HG03097 (cell line): Measurements from ENCODE around the gene GPR143.
"Not testable (repeated sequence)": the region's sequence is repeated elsewhere in the genome, so short reads cannot be mapped to it uniquely, and the experiment has no call there.

Experiments used
- ATAC-seq: cut with Tn5 transposase; IDR thresholded peaks from one replicate; pipeline ENCODE4 v1.9.1; 2021; ENCODE audit not compliant: unreplicated experiment, low FRiP score

GPR143 gene

GRCh38 chrX:9765737-9766097 is at the start of gene GPR143:
GPR143 (minus strand) TSS chrX:9765847; CDS start chrX:9765817, 30 bp downstream.
- no peak for ATAC-seq

GRCh38 chrX:9811086-9811485 is 45.4 kb upstream of the GPR143 start:
- not testable (repeated sequence) for ATAC-seq

- not testable (repeated sequence) for ATAC-seq
Observed at GRCh38 chrX:9809876-9810275, 44.2 kb upstream of the GPR143 start.

- ATAC-seq: no peak
Observed at GRCh38 chrX:9807355-9808182, 41.9 kb upstream of the GPR143 start.

- ATAC-seq: no peak
Observed at GRCh38 chrX:9805956-9806355, 40.3 kb upstream of the GPR143 start.

GRCh38 chrX:9804444-9804843 is 38.8 kb upstream of the GPR143 start:
- ATAC-seq: no peak

GRCh38 chrX:9802737-9803136 is 37.1 kb upstream of the GPR143 start:
- ATAC-seq: no peak

GRCh38 chrX:9797384-9798360 is 32.0 kb upstream of the GPR143 start:
- ATAC-seq: no peak

- no peak for ATAC-seq
Observed at GRCh38 chrX:9794495-9794894, 28.8 kb upstream of the GPR143 start.

- ATAC-seq: no peak
Observed at GRCh38 chrX:9790866-9791265, 25.2 kb upstream of the GPR143 start.

- ATAC-seq: no peak
Observed at GRCh38 chrX:9789555-9789954, 23.9 kb upstream of the GPR143 start.

GRCh38 chrX:9788911-9789310 is 23.3 kb upstream of the GPR143 start:
- ATAC-seq: no peak

- no peak for ATAC-seq
Observed at GRCh38 chrX:9786798-9787635, 21.4 kb upstream of the GPR143 start.

- ATAC-seq: no peak
Observed at GRCh38 chrX:9785944-9786797, 20.5 kb upstream of the GPR143 start, which contains the start of gene SHROOM2. SHROOM2 (plus strand) TSS chrX:9786429; CDS start chrX:9786546, 117 bp downstream.

- ATAC-seq: no peak
Observed at GRCh38 chrX:9785254-9785943, 19.8 kb upstream of the GPR143 start.

GRCh38 chrX:9784332-9784731 is 18.7 kb upstream of the GPR143 start:
- no peak for ATAC-seq

GRCh38 chrX:9781941-9782340 is 16.3 kb upstream of the GPR143 start:
- ATAC-seq: no peak

GRCh38 chrX:9775930-9776329 is 10.3 kb upstream of the GPR143 start:
- ATAC-seq: no peak

GRCh38 chrX:9772943-9773342 is 7.3 kb upstream of the GPR143 start:
- ATAC-seq: no peak
